K562 (cell line): ENCODE measurements around the gene IMMP2L. TPM values are rescaled to one million over a fixed set of nuclear protein-coding genes. Genes with fewer than 3 reads are reported as not detected.
A peak's percentile ranks its signal among the peaks of the same experiment; 100 is the strongest.

Experiments used
- ATAC-seq: fragments of 200-7000 bp; cut with Tn5 transposase; 3 replicates; pipeline ENCODE4 v1.9.1; 2020; ENCODE audit warnings: moderate library complexity
- BruUV-seq: library from RNA; stranded (reverse); fragments of 400-500 nt; replicated peaks from 2 replicates; lab custom pipeline; 2021; lab: Mats Ljungman, UMichigan
- CTCF ChIA-PET: fragments of 300-600 bp; formaldehyde crosslinking; extraction: SDS; loops from one replicate; lab custom pipeline; 2021; ENCODE audit warnings: low intra/inter-chr PET ratio; lab: Yijun Ruan, JAX
- POLR2A ChIA-PET: fragments of 300-600, 350-650 bp; sonication (Branson Sonifier 250); formaldehyde crosslinking; extraction: SDS; loops from one replicate; lab custom pipeline; 2021; ENCODE audit warnings: antibody characterized with exemption, inconsistent platforms; lab: Yijun Ruan, JAX
- DNase-seq, 4 experiments: peaks; one replicate each; pipeline versions ENCODE4 v3.0.0 to v3.0.0-alpha.2; 2011 to 2018; ENCODE audit warnings: low spot score in 3 of 4, mixed read lengths in 3 of 4; ENCODE audit errors: extremely low read depth in 1 of 4
- FAIRE-seq: peaks from 2 replicates; lab custom pipeline; 2011; peaks lifted over from hg19 to GRCh38; lab: Jason Lieb, UNC
- H2AFZ ChIP-seq: 2 replicates; pipeline ENCODE4 v1.6.0; 2011; ENCODE audit warnings: low read depth, low read length, control low read depth, inconsistent platforms
- H3K27ac ChIP-seq: fragments of 200-600 bp; 3 replicates; pipeline ENCODE4 v1.8.0; 2011; ENCODE audit warnings: low read depth, mild to moderate bottlenecking, control low read depth, inconsistent platforms, low read length, moderate library complexity, mixed read lengths; ENCODE audit errors: extremely low read depth
- H3K27me3 ChIP-seq, 2 experiments: fragments of 300-600 bp in 1 of 2; 2 replicates in 1 of 2; 3 replicates in 1 of 2; pipeline versions ENCODE4 v1.6.0 to v1.8.0; 2011; ENCODE audit warnings: inconsistent platforms in 2 of 2, low read length in 2 of 2, mild to moderate bottlenecking in 1 of 2, mixed read lengths in 1 of 2, moderate library complexity in 1 of 2; ENCODE audit not compliant: control insufficient read depth in 2 of 2, insufficient read depth in 2 of 2
- H3K36me3 ChIP-seq: fragments of 300-600 bp; 3 replicates; pipeline ENCODE4 v1.8.0; 2011; ENCODE audit warnings: mild to moderate bottlenecking, low read length, inconsistent platforms; ENCODE audit not compliant: control insufficient read depth, insufficient read depth
- H3K4me1 ChIP-seq, 2 experiments: fragments of 200-600 bp in 1 of 2; replicated peaks in 1 of 2; 2 replicates in 1 of 2; 3 replicates in 1 of 2; pipeline versions ENCODE4 v1.5.1 to v1.8.0; 2011; ENCODE audit warnings: inconsistent platforms in 2 of 2, low read length in 2 of 2, mild to moderate bottlenecking in 1 of 2, mixed read lengths in 1 of 2, moderate library complexity in 1 of 2; ENCODE audit not compliant: control insufficient read depth in 2 of 2, insufficient read depth in 2 of 2
- H3K4me2 ChIP-seq: 2 replicates; pipeline ENCODE4 v1.6.1; 2011; ENCODE audit warnings: low read length, control low read depth, inconsistent platforms, mixed read lengths; ENCODE audit not compliant: insufficient read depth
- H3K4me3 ChIP-seq: fragments of 200-600 bp; sonication (generic), shearing (Covaris generic); 2 replicates; pipeline ENCODE4 v1.5.1; 2016; ENCODE audit warnings: control low read depth, inconsistent platforms
- H3K79me2 ChIP-seq: fragments of 200-600 bp; 3 replicates; pipeline ENCODE4 v1.8.0; 2011; ENCODE audit warnings: low read length, inconsistent platforms; ENCODE audit not compliant: control insufficient read depth, insufficient read depth
- H3K9ac ChIP-seq, 2 experiments: 2 replicates each; pipeline versions ENCODE4 v1.6.0 to v1.6.1; 2011; ENCODE audit warnings: low read depth in 2 of 2, low read length in 2 of 2, control low read depth in 1 of 2, inconsistent platforms in 1 of 2, mild to moderate bottlenecking in 1 of 2, mixed read lengths in 1 of 2; ENCODE audit not compliant: insufficient read depth in 1 of 2
- H3K9me1 ChIP-seq: one replicate; pipeline ENCODE4 v1.6.0; 2011; ENCODE audit warnings: inconsistent platforms, mild to moderate bottlenecking, low read length, moderate library complexity; ENCODE audit not compliant: control insufficient read depth, insufficient read depth
- H3K9me3 ChIP-seq: replicated peaks from 2 replicates; pipeline ENCODE4 v1.5.1; 2011; ENCODE audit warnings: low read depth, low read length, inconsistent platforms; ENCODE audit not compliant: control insufficient read depth, insufficient read depth
- H4K20me1 ChIP-seq: replicated peaks from 2 replicates; pipeline ENCODE4 v1.6.1; 2011; ENCODE audit warnings: low read length, inconsistent platforms, mixed read lengths; ENCODE audit not compliant: control insufficient read depth, insufficient read depth
- BRD4 ChIP-seq: fragments of 200-600 bp; sonication (generic); IDR thresholded peaks from 2 replicates; pipeline ENCODE4 v1.6.1; 2017; ENCODE audit warnings: inconsistent platforms
- CHAMP1 ChIP-seq: fragments of 450-650 bp; IDR thresholded peaks from 2 replicates; pipeline ENCODE4 v1.6.1; 2016; ENCODE audit warnings: mild to moderate bottlenecking
- ESRRA ChIP-seq: fragments of 450-650 bp; IDR thresholded peaks from 2 replicates; pipeline ENCODE4 v1.6.1; 2014; ENCODE audit warnings: low read depth, mild to moderate bottlenecking, moderate library complexity, borderline replicate concordance
- FOXJ2 ChIP-seq: fragments of 200-800 bp; sonication (Bioruptor generic); IDR thresholded peaks from 2 replicates; pipeline ENCODE4 v1.6.1; 2016; ENCODE audit warnings: missing genetic modification characterization, missing compliant biosample characterization
- MECOM ChIP-seq: fragments of 250-450 bp; sonication (Bioruptor Pico); IDR thresholded peaks from 2 replicates; pipeline ENCODE4 v1.8.0; 2022; ENCODE audit warnings: inconsistent platforms
- NFRKB ChIP-seq: fragments of 450-650 bp; IDR thresholded peaks from 2 replicates; pipeline ENCODE4 v1.6.1; 2016; ENCODE audit warnings: low read depth
- NR2C1 ChIP-seq, 2 experiments: fragments of 450-650 bp; IDR thresholded peaks; 2 replicates each; pipeline ENCODE4 v1.6.1; 2017; ENCODE audit warnings: mild to moderate bottlenecking in 2 of 2, antibody characterized with exemption in 1 of 2, inconsistent platforms in 1 of 2, missing compliant biosample characterization in 1 of 2, missing genetic modification characterization in 1 of 2
- RFX1 ChIP-seq: fragments of 450-650 bp; IDR thresholded peaks from 2 replicates; pipeline ENCODE4 v1.6.1; 2016; ENCODE audit warnings: mild to moderate bottlenecking, moderate library complexity
- ZKSCAN1 ChIP-seq: fragments of 150-350 bp; IDR thresholded peaks from 2 replicates; pipeline ENCODE4 v1.6.1; 2016; ENCODE audit warnings: low read depth, low read length
- ZNF740 ChIP-seq, 3 experiments: fragments of 200-800 bp in 1 of 3; sonication (Bioruptor generic) in 1 of 3; sonication (generic) in 1 of 3; formaldehyde crosslinking in 1 of 3; IDR thresholded peaks; 2 replicates each; pipeline versions ENCODE4 v1.6.1 to v1.8.0; 2016 to 2022; ENCODE audit warnings: mild to moderate bottlenecking in 2 of 3, missing compliant biosample characterization in 2 of 3, missing genetic modification characterization in 2 of 3, missing genetic modification reagents in 1 of 3
- ZNF830 ChIP-seq: fragments of 250-450 bp; sonication (Bioruptor Pico); IDR thresholded peaks from 2 replicates; pipeline ENCODE4 v1.5.0; 2021; ENCODE audit warnings: mild to moderate bottlenecking
- WGBS: fragments of 100-300 bp; shearing (Covaris generic); methylation state at CpG from one replicate; pipeline ENCODE4 v1.1.6; 2016; ENCODE audit warnings: low coverage, mixed read lengths; ENCODE audit not compliant: insufficient coverage; ENCODE audit errors: missing lambda C conversion rate; 5-methylcytosine and 5-hydroxymethylcytosine counted together
- in situ Hi-C: fragments of 300-500 bp; cut with MboI; formaldehyde crosslinking; loops from 4 replicates; pipeline ENCODE4 v1.15.0; 2018; ENCODE audit warnings: inconsistent platforms, mixed read lengths
- intact Hi-C: fragments of 100-400 bp; cut with micrococcal nuclease; formaldehyde crosslinking; loops from 2 replicates; pipeline ENCODE4 v1.14.2; 2022
- polyA plus RNA-seq, 8 experiments: library from polyadenylated mRNA; depleted of rRNA in 4 of 8; stranded (reverse) in 5 of 8; unstranded in 3 of 8; fragments of >200 nt; fragmentation: Nextera tagmentation in 2 of 8; fragmentation: Illumina TruSeq in 1 of 8; extraction: Ambion mirVana in 2 of 8; extraction: Trizol in 1 of 8; gene quantifications; 2 replicates each; pipeline versions ENCODE4 v1.2.1 to v1.2.3, GENCODE V29; 2011 to 2014; ENCODE audit warnings: inconsistent platforms in 1 of 8, missing spikeins in 1 of 8
- total RNA-seq, 7 experiments: library from RNA; depleted of rRNA in 6 of 7; stranded (reverse); fragments of >200 nt in 6 of 7; fragmentation: Illumina TruSeq in 2 of 7; extraction: Trizol in 2 of 7; gene quantifications; 2 replicates each; pipeline versions ENCODE4 v1.2.1 to v1.2.3, GENCODE V29; 2011 to 2021; ENCODE audit warnings: low replicate concordance in 1 of 7
- TF ChIP-seq, protein P1 (sequence below): fragments of 200-800 bp; sonication (Bioruptor generic); IDR thresholded peaks from 2 replicates; pipeline ENCODE4 v1.6.1; 2017; ENCODE audit warnings: missing genetic modification characterization, missing compliant biosample characterization
- TF ChIP-seq, protein P2 (sequence below): sonication (generic); IDR thresholded peaks from 2 replicates; pipeline ENCODE4 v1.6.1; 2016

Gene IMMP2L
- total and polyA plus RNA-seq, 9 of the 15 experiments (the other 6 are each of a cell fraction or from before 2014, with no cell fraction given): 29.7 to 116 (median 53.0) TPM

DNA sequence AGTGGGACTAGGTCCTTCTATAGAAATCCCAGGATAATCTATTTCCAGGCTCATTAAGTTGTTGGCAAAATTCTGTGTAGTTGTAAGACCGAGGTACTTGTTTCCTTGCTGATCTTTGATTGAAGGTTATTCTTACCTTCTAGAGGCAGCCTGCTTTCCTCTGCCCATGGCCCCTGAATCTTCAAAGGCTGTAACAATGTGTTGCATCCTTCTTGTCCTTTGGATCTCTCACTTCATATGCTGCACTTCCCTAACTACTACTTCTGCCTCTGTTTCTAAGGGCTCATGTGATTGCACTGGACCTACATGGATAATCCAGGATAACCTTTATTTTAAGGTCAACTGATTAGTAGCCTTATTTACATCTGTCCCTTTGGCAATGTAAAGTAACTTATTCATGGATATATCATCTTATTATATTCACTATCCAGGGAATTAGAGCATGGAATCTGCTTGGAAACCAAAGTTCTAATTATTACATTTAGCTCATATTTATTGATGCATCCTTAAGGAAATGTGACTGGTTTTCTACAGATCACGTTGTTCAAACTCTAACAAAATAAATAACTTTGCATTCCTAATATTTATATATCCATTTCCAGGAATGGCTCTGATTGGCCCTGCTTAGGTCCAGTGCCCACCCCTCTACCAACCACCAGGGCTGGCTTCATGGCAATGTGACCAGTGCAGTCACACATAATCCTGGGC lies 85.6 kb downstream of the IMMP2L start:
- peaks cover 32% of the 10 kb centered on the region; the same call in 2 of the 3 replicates for H3K36me3 ChIP-seq
- CTCF ChIA-PET: no interaction called here
- H3K4me2 ChIP-seq: no peak overlapping the region; the same call in 1 of the 2 replicates
- no peaks in the 10 kb centered on the region for H3K27me3 ChIP-seq
- FAIRE-seq: no peak
- no peak overlapping the region for H3K4me3 ChIP-seq
- intact Hi-C loops: loop anchor here (1.0 to 5.0 kb wide), 5 partner anchors 85 to 297 kb away; no protein-coding TSS in a partner anchor
- H3K4me1 ChIP-seq: peaks cover 6 to 47% of the 10 kb centered on the region in 2 experiments; a peak in 4 of 5 replicates
- no peak overlapping the region; a peak in 1 of 4 replicates for H3K9ac ChIP-seq
- 13% methylated on average over 2 of the region's 2 CpGs for WGBS
- in situ Hi-C loops: loop anchor here (5.0 kb wide), 1 partner anchor 384 kb away; the partner anchor contains the start of gene LRRN3
- peak overlapping the region; percentile 68 for H3K27ac ChIP-seq
- no peaks in the 10 kb centered on the region for H4K20me1 ChIP-seq
- DNase-seq: peak; percentile 30 to 51 (median 35)
- BruUV-seq: no TSS peak
- ATAC-seq: peak; percentile 54
- H2AFZ ChIP-seq: peak overlapping the region; percentile 9; the same call in 1 of the 2 replicates
- H3K9me3 ChIP-seq: peaks cover 14% of the 10 kb centered on the region
- no peaks in the 10 kb centered on the region for H3K9me1 ChIP-seq
- H3K79me2 ChIP-seq: peaks cover 10% of the 10 kb centered on the region; the same call in 1 of the 3 replicates
- POLR2A ChIA-PET: interaction anchor here (1.0 to 1.3 kb wide), 2 partner anchors 39 to 296 kb away, joined by 3 read pairs; no protein-coding TSS in a partner anchor
- TF ChIP-seq ZNF830 (CRISPR knock-in tag) (no peak), NR2C1 (IDR thresholded peaks at IDR 0.05) (no peak), NR2C1 (tag; IDR thresholded peaks at IDR 0.05) (0 out of 2 replicates have a peak, but pooled peaks have one; percentile 12), MECOM (CRISPR knock-in tag) (no peak), CHAMP1 (0 out of 2 replicates have a peak, but pooled peaks have one; percentile 40), ZKSCAN1 (no peak), RFX1 (peak; percentile 50), ZNF740 (CRISPR knock-in tag; IDR thresholded peaks at IDR 0.05) (no peak), ZNF740 (tag; IDR thresholded peaks at IDR 0.05) (0 out of 4 replicates have a peak, but pooled peaks of 1 of the 2 experiments have one; percentile 20), NFRKB (0 out of 2 replicates have a peak, but pooled peaks have one; percentile 16), ESRRA (peak; percentile 36; the same call in 1 of the 2 replicates), BRD4 (0 out of 2 replicates have a peak, but pooled peaks have one; percentile 15), FOXJ2 (peak; percentile 89)
- TF ChIP-seq, protein P1, sequence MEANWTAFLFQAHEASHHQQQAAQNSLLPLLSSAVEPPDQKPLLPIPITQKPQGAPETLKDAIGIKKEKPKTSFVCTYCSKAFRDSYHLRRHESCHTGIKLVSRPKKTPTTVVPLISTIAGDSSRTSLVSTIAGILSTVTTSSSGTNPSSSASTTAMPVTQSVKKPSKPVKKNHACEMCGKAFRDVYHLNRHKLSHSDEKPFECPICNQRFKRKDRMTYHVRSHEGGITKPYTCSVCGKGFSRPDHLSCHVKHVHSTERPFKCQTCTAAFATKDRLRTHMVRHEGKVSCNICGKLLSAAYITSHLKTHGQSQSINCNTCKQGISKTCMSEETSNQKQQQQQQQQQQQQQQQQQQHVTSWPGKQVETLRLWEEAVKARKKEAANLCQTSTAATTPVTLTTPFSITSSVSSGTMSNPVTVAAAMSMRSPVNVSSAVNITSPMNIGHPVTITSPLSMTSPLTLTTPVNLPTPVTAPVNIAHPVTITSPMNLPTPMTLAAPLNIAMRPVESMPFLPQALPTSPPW (CRISPR knock-in tag): no peak
- TF ChIP-seq, protein P2, sequence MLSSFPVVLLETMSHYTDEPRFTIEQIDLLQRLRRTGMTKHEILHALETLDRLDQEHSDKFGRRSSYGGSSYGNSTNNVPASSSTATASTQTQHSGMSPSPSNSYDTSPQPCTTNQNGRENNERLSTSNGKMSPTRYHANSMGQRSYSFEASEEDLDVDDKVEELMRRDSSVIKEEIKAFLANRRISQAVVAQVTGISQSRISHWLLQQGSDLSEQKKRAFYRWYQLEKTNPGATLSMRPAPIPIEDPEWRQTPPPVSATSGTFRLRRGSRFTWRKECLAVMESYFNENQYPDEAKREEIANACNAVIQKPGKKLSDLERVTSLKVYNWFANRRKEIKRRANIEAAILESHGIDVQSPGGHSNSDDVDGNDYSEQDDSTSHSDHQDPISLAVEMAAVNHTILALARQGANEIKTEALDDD: 0 out of 2 replicates have a peak, but pooled peaks have one; percentile 46
